Measurements from ENCODE around the gene EHBP1.

Gene EHBP1

DNA sequence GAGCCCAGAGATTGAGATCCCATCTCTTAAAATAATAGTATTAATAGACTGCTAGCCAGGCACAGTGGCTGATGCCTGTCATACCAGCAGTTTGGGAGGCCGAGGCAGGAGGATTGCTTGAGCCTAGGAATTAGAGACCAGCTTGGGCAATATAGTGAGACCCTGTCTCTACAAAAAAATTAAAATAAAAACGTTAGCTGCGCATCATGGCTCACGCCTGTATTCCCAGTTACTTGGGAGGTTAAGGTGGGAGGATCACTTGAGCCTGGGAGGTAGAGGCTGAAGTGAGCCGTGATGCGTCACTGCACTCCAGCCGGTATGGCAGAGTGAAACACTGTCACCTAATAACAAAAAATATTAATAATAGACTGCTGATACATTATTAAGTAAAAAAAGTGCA, 178.1 kb downstream of the EHBP1 start:
- H3K4me2 ChIP-seq (ENCODE audit: low read length, poor library complexity, severe bottlenecking), result no peak overlapping the region
- H2BK15ac ChIP-seq (ENCODE audit: low read depth, poor library complexity, severe bottlenecking), result no peak overlapping the region
- no peak overlapping the region for H3K27ac ChIP-seq (ENCODE audit: low read length, poor library complexity, severe bottlenecking)
- no peaks in the 10 kb centered on the region for H3K27me3 ChIP-seq (ENCODE audit: control insufficient read depth in 1 of 2, insufficient read depth in 1 of 2, low read length in 2 of 2)
- no peak overlapping the region for H3K4ac ChIP-seq (ENCODE audit: low read depth in 1 of 2, low read length in 2 of 2)
- H3K18ac ChIP-seq (ENCODE audit: low read depth in 1 of 2, low read length in 2 of 2), result no peak overlapping the region
- DNase-seq, result no peak
- H2BK12ac ChIP-seq (ENCODE audit: low read length in 2 of 2), result no peak overlapping the region
- no peak overlapping the region for H3K14ac ChIP-seq (ENCODE audit: low read length in 2 of 2)
- peaks cover 12% of the 10 kb centered on the region for H3K9me3 ChIP-seq (ENCODE audit: control insufficient read depth, low read length)
- no peaks in the 10 kb centered on the region for H3K4me1 ChIP-seq (ENCODE audit: control insufficient read depth, insufficient read depth, low read depth, low read length)
- H2BK120ac ChIP-seq (ENCODE audit: low read depth, low read length), result no peak overlapping the region
- 100% methylated on average over 4 of the region's 7 CpGs for WGBS
- peaks cover 10% of the 10 kb centered on the region for H3K79me1 ChIP-seq (replicated peaks; ENCODE audit: low read length, poor library complexity, severe bottlenecking)
- no peak overlapping the region for H4K8ac ChIP-seq (ENCODE audit: low read length)
- H3K23ac ChIP-seq (ENCODE audit: low read length in 2 of 2), result no peak overlapping the region
- H3K4me3 ChIP-seq (ENCODE audit: insufficient read depth in 1 of 2, low read depth in 1 of 2, low read length in 2 of 2), result no peak overlapping the region
- no peak overlapping the region for H2AK5ac ChIP-seq (ENCODE audit: low read length, severe bottlenecking)
- no peak overlapping the region for H2AFZ ChIP-seq (ENCODE audit: low read depth, low read length)
- peaks cover 5 to 64% of the 10 kb centered on the region in 2 experiments for H3K36me3 ChIP-seq (ENCODE audit: control insufficient read depth in 1 of 2, insufficient read depth in 2 of 2, low read depth in 1 of 2, low read length in 2 of 2)
- no peak overlapping the region for H2BK5ac ChIP-seq (ENCODE audit: low read depth, low read length, poor library complexity, severe bottlenecking)
- H4K91ac ChIP-seq (ENCODE audit: low read length), result no peak overlapping the region
- H3K9ac ChIP-seq (ENCODE audit: low read length), result no peak overlapping the region

DNA sequence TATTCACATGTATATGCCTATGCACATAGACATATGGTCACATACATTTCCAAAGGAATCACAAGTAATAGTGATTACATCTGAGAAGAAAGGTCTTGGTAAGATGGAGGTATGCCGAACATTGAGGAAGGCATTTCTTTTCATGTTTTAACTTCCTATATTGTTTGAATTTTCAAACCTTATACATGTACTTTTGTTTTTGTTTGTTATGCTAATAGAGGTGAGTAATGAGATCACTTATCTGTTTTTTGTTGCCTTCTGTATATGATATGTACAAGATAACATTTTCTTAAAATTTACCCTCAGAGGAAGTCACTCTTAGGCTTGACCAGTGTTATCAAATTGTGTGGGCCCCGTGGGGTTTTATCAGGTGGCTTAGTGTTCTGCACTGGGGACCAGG, 178.6 kb downstream of the EHBP1 start:
- no peak overlapping the region for H3K14ac ChIP-seq (ENCODE audit: low read length in 2 of 2)
- no peak overlapping the region for H2BK15ac ChIP-seq (ENCODE audit: low read depth, poor library complexity, severe bottlenecking)
- no peak overlapping the region for H4K91ac ChIP-seq (ENCODE audit: low read length)
- H3K4me1 ChIP-seq (ENCODE audit: control insufficient read depth, insufficient read depth, low read depth, low read length), result no peaks in the 10 kb centered on the region
- no peak overlapping the region for H3K9ac ChIP-seq (ENCODE audit: low read length)
- no peaks in the 10 kb centered on the region for H3K27me3 ChIP-seq (ENCODE audit: control insufficient read depth in 1 of 2, insufficient read depth in 1 of 2, low read length in 2 of 2)
- H3K4me2 ChIP-seq (ENCODE audit: low read length, poor library complexity, severe bottlenecking), result no peak overlapping the region
- no peak overlapping the region for H2AFZ ChIP-seq (ENCODE audit: low read depth, low read length)
- H2BK120ac ChIP-seq (ENCODE audit: low read depth, low read length), result no peak overlapping the region
- H3K23ac ChIP-seq (ENCODE audit: low read length in 2 of 2), result no peak overlapping the region
- H2AK5ac ChIP-seq (ENCODE audit: low read length, severe bottlenecking), result no peak overlapping the region
- H3K18ac ChIP-seq (ENCODE audit: low read depth in 1 of 2, low read length in 2 of 2), result no peak overlapping the region
- no peak overlapping the region for H4K8ac ChIP-seq (ENCODE audit: low read length)
- H3K36me3 ChIP-seq (ENCODE audit: control insufficient read depth in 1 of 2, insufficient read depth in 2 of 2, low read depth in 1 of 2, low read length in 2 of 2), result peaks cover 3 to 59% of the 10 kb centered on the region in 2 experiments
- no CpG with 5 or more reads among the region's 2 CpGs for WGBS
- no peak overlapping the region for H3K4me3 ChIP-seq (ENCODE audit: insufficient read depth in 1 of 2, low read depth in 1 of 2, low read length in 2 of 2)
- H3K79me1 ChIP-seq (replicated peaks; ENCODE audit: low read length, poor library complexity, severe bottlenecking), result peaks cover 10% of the 10 kb centered on the region
- no peak overlapping the region for H3K4ac ChIP-seq (ENCODE audit: low read depth in 1 of 2, low read length in 2 of 2)
- no peak overlapping the region for H3K27ac ChIP-seq (ENCODE audit: low read length, poor library complexity, severe bottlenecking)
- H2BK12ac ChIP-seq (ENCODE audit: low read length in 2 of 2), result no peak overlapping the region
- H2BK5ac ChIP-seq (ENCODE audit: low read depth, low read length, poor library complexity, severe bottlenecking), result no peak overlapping the region
- DNase-seq, result no peak
- H3K9me3 ChIP-seq (ENCODE audit: control insufficient read depth, low read length), result peaks cover 12% of the 10 kb centered on the region

DNA sequence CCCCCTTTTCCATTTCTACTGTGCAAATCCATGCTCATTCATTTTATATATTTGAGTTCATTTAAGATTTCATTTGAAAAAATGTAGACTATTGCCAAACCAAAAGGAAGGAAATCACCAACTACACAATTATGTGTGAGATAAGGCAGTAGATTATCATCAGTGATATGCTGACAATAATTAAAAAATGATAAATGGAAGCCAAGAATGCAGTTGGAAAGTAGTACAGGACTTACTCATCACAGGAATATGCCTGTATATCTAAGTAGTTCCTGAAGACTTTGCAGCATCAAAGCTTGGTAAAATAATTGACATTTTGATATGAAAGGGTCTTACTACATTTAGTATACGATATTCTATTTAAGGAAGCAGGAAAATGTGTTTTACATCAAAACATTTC, 179.0 kb downstream of the EHBP1 start:
- Histone ChIP-seq H3K4me2 (ENCODE audit: low read length, poor library complexity, severe bottlenecking) (no peak overlapping the region), H2BK120ac (ENCODE audit: low read depth, low read length) (no peak overlapping the region), H2BK5ac (ENCODE audit: low read depth, low read length, poor library complexity, severe bottlenecking) (no peak overlapping the region), H2AK5ac (ENCODE audit: low read length, severe bottlenecking) (no peak overlapping the region), H2BK15ac (ENCODE audit: low read depth, poor library complexity, severe bottlenecking) (no peak overlapping the region), H3K36me3 (ENCODE audit: control insufficient read depth in 1 of 2, insufficient read depth in 2 of 2, low read depth in 1 of 2, low read length in 2 of 2) (peaks cover 3 to 55% of the 10 kb centered on the region in 2 experiments), H3K27ac (ENCODE audit: low read length, poor library complexity, severe bottlenecking) (no peak overlapping the region), H3K27me3 (ENCODE audit: control insufficient read depth in 1 of 2, insufficient read depth in 1 of 2, low read length in 2 of 2) (no peaks in the 10 kb centered on the region), H3K23ac (ENCODE audit: low read length in 2 of 2) (no peak overlapping the region), H3K4me3 (ENCODE audit: insufficient read depth in 1 of 2, low read depth in 1 of 2, low read length in 2 of 2) (no peak overlapping the region), H4K8ac (ENCODE audit: low read length) (no peak overlapping the region), H3K18ac (ENCODE audit: low read depth in 1 of 2, low read length in 2 of 2) (no peak overlapping the region), H3K14ac (ENCODE audit: low read length in 2 of 2) (no peak overlapping the region), H2AFZ (ENCODE audit: low read depth, low read length) (no peak overlapping the region), H3K9ac (ENCODE audit: low read length) (no peak overlapping the region), H3K9me3 (ENCODE audit: control insufficient read depth, low read length) (peaks cover 11% of the 10 kb centered on the region), H3K4ac (ENCODE audit: low read depth in 1 of 2, low read length in 2 of 2) (no peak overlapping the region), H3K79me1 (replicated peaks; ENCODE audit: low read length, poor library complexity, severe bottlenecking) (peaks cover 10% of the 10 kb centered on the region), H2BK12ac (ENCODE audit: low read length in 2 of 2) (no peak overlapping the region), H4K91ac (ENCODE audit: low read length) (no peak overlapping the region), H3K4me1 (ENCODE audit: control insufficient read depth, insufficient read depth, low read depth, low read length) (no peaks in the 10 kb centered on the region)
- DNase-seq, result no peak
- no CpG with 5 or more reads among the region's 1 CpG for WGBS

DNA sequence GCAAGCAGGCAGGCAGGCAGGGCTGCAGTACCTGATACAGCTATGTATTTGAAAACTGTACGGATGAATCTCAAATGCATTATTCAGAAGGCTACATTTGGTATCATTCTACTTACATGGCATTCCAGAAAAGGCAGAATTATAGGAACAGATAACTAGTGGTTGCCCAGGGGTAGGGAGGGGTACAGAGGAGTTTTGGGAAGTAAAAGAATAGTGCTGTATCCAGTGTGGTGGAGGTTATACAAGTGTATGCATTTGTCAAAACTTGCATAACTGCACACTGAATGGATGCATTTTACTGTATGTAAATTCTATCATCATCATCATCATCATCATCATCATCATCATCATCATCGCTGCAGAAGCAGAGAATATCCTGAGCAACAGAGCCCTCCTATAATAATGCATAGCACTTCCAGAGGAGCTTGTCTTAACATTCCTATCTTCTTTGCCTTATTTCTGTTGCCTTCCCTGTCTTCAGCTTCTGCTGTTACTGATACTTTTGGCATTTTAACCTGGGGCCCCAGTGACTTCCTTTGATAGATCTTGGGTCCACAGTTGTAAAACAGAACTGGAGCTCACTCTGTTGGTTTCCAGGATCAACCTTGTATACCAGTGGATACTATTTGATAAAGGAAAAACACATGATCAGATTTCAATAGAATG, 189.6 kb downstream of the EHBP1 start:
- no peak overlapping the region for H2BK120ac ChIP-seq (ENCODE audit: low read depth, low read length)
- no peak overlapping the region for H2BK15ac ChIP-seq (ENCODE audit: low read depth, poor library complexity, severe bottlenecking)

More for the DNA sequence above, 189.6 kb downstream of the EHBP1 start:
- H2AK5ac ChIP-seq (ENCODE audit: low read length, severe bottlenecking), result no peak overlapping the region
- no peak overlapping the region for H3K23ac ChIP-seq (ENCODE audit: low read length in 2 of 2)
- H3K27me3 ChIP-seq (ENCODE audit: control insufficient read depth in 1 of 2, insufficient read depth in 1 of 2, low read length in 2 of 2), result no peaks in the 10 kb centered on the region
- H3K79me1 ChIP-seq (replicated peaks; ENCODE audit: low read length, poor library complexity, severe bottlenecking), result peaks cover 5% of the 10 kb centered on the region
- H3K4me2 ChIP-seq (ENCODE audit: low read length, poor library complexity, severe bottlenecking), result no peak overlapping the region
- H3K4me3 ChIP-seq (ENCODE audit: insufficient read depth in 1 of 2, low read depth in 1 of 2, low read length in 2 of 2), result no peak overlapping the region
- H3K18ac ChIP-seq (ENCODE audit: low read depth in 1 of 2, low read length in 2 of 2), result no peak overlapping the region
- H3K4ac ChIP-seq (ENCODE audit: low read depth in 1 of 2, low read length in 2 of 2), result no peak overlapping the region
- H3K4me1 ChIP-seq (ENCODE audit: control insufficient read depth, insufficient read depth, low read depth, low read length), result no peaks in the 10 kb centered on the region
- H2BK12ac ChIP-seq (ENCODE audit: low read length in 2 of 2), result no peak overlapping the region
- H3K36me3 ChIP-seq (ENCODE audit: control insufficient read depth in 1 of 2, insufficient read depth in 2 of 2, low read depth in 1 of 2, low read length in 2 of 2), result peaks cover 0 to 55% of the 10 kb centered on the region in 2 experiments
- no peak overlapping the region for H4K8ac ChIP-seq (ENCODE audit: low read length)
- H4K91ac ChIP-seq (ENCODE audit: low read length), result no peak overlapping the region
- H3K9me3 ChIP-seq (ENCODE audit: control insufficient read depth, low read length), result no peaks in the 10 kb centered on the region
- 84% methylated on average over 1 of the region's 2 CpGs for WGBS
- no peak overlapping the region for H3K9ac ChIP-seq (ENCODE audit: low read length)
- H2AFZ ChIP-seq (ENCODE audit: low read depth, low read length), result no peak overlapping the region
- H3K14ac ChIP-seq (ENCODE audit: low read length in 2 of 2), result no peak overlapping the region
- no peak overlapping the region for H2BK5ac ChIP-seq (ENCODE audit: low read depth, low read length, poor library complexity, severe bottlenecking)
- no peak overlapping the region for H3K27ac ChIP-seq (ENCODE audit: low read length, poor library complexity, severe bottlenecking)
- DNase-seq, result no peak
